SK-N-SH treated with all-trans-retinoic acid at 6 μM for 48 hours (cell line): Measurements from ENCODE around the gene TRIM69.

Experiments
- ATAC-seq: fragments of 200-7000 bp; cut with Tn5 transposase; 3 replicates; pipeline ENCODE4 v1.9.1; 2020; ENCODE audit warnings: mild to moderate bottlenecking, moderate library complexity
- BACH2 ChIP-seq: fragments of 250-450 bp; sonication (Bioruptor Pico); IDR thresholded peaks from 2 replicates; pipeline ENCODE4 v1.9.0; 2021; ENCODE audit warnings: mild to moderate bottlenecking, borderline replicate concordance
- CREB5 ChIP-seq: fragments of 250-450 bp; sonication (Bioruptor Pico); IDR thresholded peaks from 2 replicates; pipeline ENCODE4 v1.5.1; 2020; ENCODE audit warnings: low read depth, mild to moderate bottlenecking, moderate library complexity
- CSDC2 ChIP-seq: fragments of 250-450 bp; sonication (Bioruptor Pico); IDR thresholded peaks from 2 replicates; pipeline ENCODE4 v1.5.0; 2020; ENCODE audit warnings: mild to moderate bottlenecking, moderate library complexity
- ESRRG ChIP-seq: fragments of 250-450 bp; sonication (Bioruptor Pico); IDR thresholded peaks from 2 replicates; pipeline ENCODE4 v1.6.1; 2021; ENCODE audit warnings: mild to moderate bottlenecking
- GLIS3 ChIP-seq: fragments of 250-450 bp; sonication (Bioruptor Pico); IDR thresholded peaks from 2 replicates; pipeline ENCODE4 v1.5.0; 2020; ENCODE audit warnings: mild to moderate bottlenecking, moderate library complexity
- ISL1 ChIP-seq: fragments of 250-450 bp; sonication (Bioruptor Pico); IDR thresholded peaks from 2 replicates; pipeline ENCODE4 v2.1.2; 2022; ENCODE audit warnings: mild to moderate bottlenecking, moderate library complexity
- OSR1 ChIP-seq: fragments of 250-450 bp; sonication (Bioruptor Pico); IDR thresholded peaks from 2 replicates; pipeline ENCODE4 v1.8.0; 2022; ENCODE audit warnings: moderate library complexity, mild to moderate bottlenecking, inconsistent platforms
- PATZ1 ChIP-seq: fragments of 250-450 bp; sonication (Bioruptor Pico); IDR thresholded peaks from 2 replicates; pipeline ENCODE4 v1.8.0; 2020; ENCODE audit warnings: mild to moderate bottlenecking, moderate library complexity, borderline replicate concordance
- PPARA ChIP-seq: fragments of 250-450 bp; sonication (Bioruptor Pico); IDR thresholded peaks from 2 replicates; pipeline ENCODE4 v1.5.0; 2020; ENCODE audit warnings: mild to moderate bottlenecking, borderline replicate concordance
- RARB ChIP-seq: fragments of 250-450 bp; sonication (Bioruptor Pico); IDR thresholded peaks from 2 replicates; pipeline ENCODE4 v1.8.0; 2021; ENCODE audit warnings: mild to moderate bottlenecking, moderate library complexity
- SNAI2 ChIP-seq: fragments of 250-450 bp; sonication (Bioruptor Pico); IDR thresholded peaks from 2 replicates; pipeline ENCODE4 v1.5.0; 2020; ENCODE audit warnings: mild to moderate bottlenecking, moderate library complexity
- TCF4 ChIP-seq: fragments of 250-450 bp; sonication (Bioruptor Pico); IDR thresholded peaks from 2 replicates; pipeline ENCODE4 v1.8.0; 2021; ENCODE audit warnings: mild to moderate bottlenecking, moderate library complexity, borderline replicate concordance
- TOX ChIP-seq: fragments of 250-450 bp; sonication (Bioruptor Pico); IDR thresholded peaks from 2 replicates; pipeline ENCODE4 v1.8.0; 2021; ENCODE audit warnings: mild to moderate bottlenecking, moderate library complexity, borderline replicate concordance
- ZC3H10 ChIP-seq: fragments of 250-450 bp; sonication (Bioruptor Pico); IDR thresholded peaks from 2 replicates; pipeline ENCODE4 v1.5.1; 2021; ENCODE audit warnings: mild to moderate bottlenecking, moderate library complexity
- ZFP3 ChIP-seq: fragments of 250-450 bp; sonication (Bioruptor Pico); IDR thresholded peaks from 2 replicates; pipeline ENCODE4 v1.5.0; 2020; ENCODE audit warnings: mild to moderate bottlenecking, moderate library complexity
- ZFP30 ChIP-seq: fragments of 450-650 bp; formaldehyde crosslinking; IDR thresholded peaks from 2 replicates; pipeline ENCODE4 v1.5.0; 2022; ENCODE audit warnings: mild to moderate bottlenecking, moderate library complexity
- ZNF565 ChIP-seq: fragments of 450-650 bp; formaldehyde crosslinking; conservative IDR thresholded peaks from 2 replicates; pipeline ENCODE4 v1.5.0; 2020; ENCODE audit warnings: low read depth, mild to moderate bottlenecking, moderate library complexity
- ZNF70 ChIP-seq: fragments of 450-650 bp; formaldehyde crosslinking; IDR thresholded peaks from 2 replicates; pipeline ENCODE4 v1.5.0; 2020; ENCODE audit warnings: mild to moderate bottlenecking, moderate library complexity
- ZNF8 ChIP-seq: fragments of 450-650 bp; formaldehyde crosslinking; IDR thresholded peaks from 2 replicates; pipeline ENCODE4 v1.5.0; 2020; ENCODE audit warnings: mild to moderate bottlenecking, moderate library complexity
- TF ChIP-seq, protein P1 (sequence below): fragments of 250-450 bp; sonication (Bioruptor Pico); IDR thresholded peaks from 2 replicates; pipeline ENCODE4 v1.5.0; 2020; ENCODE audit warnings: mild to moderate bottlenecking, moderate library complexity
- TF ChIP-seq, protein P2 (sequence below): fragments of 250-450 bp; sonication (Bioruptor Pico); IDR thresholded peaks from 2 replicates; pipeline ENCODE4 v1.8.0; 2021; ENCODE audit warnings: low read depth, mild to moderate bottlenecking, moderate library complexity, borderline replicate concordance
- TF ChIP-seq, protein P3 (sequence below): fragments of 250-450 bp; sonication (Bioruptor Pico); IDR thresholded peaks from 2 replicates; pipeline ENCODE4 v1.5.1; 2021; ENCODE audit warnings: mild to moderate bottlenecking, moderate library complexity

Gene TRIM69

DNA sequence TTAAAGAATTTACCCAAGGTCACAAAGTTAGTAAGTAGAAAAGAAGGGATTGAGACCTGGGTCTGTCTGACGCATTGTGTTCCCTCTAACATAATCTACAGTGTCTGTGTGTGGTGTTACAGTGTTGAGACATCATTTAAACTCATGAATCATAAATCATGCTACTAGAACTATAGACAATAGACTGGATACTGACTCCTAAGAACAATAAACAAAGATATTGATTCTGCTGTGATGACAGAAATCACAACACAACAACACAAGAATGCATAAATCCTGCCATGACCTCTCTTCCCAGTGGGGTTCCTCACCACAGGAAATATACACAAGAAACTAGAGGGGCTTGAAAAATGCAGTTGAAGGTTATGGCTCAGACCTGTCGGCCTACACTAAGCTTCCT lies 44.3 kb downstream of the TRIM69 start:
- no peak for TF ChIP-seq ZFP30 (CRISPR knock-in tag)
- no peak for ATAC-seq

- no peak for ATAC-seq
- no peak for TF ChIP-seq ZNF70 (CRISPR knock-in tag)
- TF ChIP-seq PPARA (CRISPR knock-in tag) = no peak
- no peak for TF ChIP-seq ZC3H10 (CRISPR knock-in tag)
- TF ChIP-seq RARB (CRISPR knock-in tag) = no peak
- TF ChIP-seq CSDC2 (CRISPR knock-in tag) = no peak
- no peak for TF ChIP-seq TCF4 (CRISPR knock-in tag)
- TF ChIP-seq ZFP3 = no peak
- TF ChIP-seq, protein P1, sequence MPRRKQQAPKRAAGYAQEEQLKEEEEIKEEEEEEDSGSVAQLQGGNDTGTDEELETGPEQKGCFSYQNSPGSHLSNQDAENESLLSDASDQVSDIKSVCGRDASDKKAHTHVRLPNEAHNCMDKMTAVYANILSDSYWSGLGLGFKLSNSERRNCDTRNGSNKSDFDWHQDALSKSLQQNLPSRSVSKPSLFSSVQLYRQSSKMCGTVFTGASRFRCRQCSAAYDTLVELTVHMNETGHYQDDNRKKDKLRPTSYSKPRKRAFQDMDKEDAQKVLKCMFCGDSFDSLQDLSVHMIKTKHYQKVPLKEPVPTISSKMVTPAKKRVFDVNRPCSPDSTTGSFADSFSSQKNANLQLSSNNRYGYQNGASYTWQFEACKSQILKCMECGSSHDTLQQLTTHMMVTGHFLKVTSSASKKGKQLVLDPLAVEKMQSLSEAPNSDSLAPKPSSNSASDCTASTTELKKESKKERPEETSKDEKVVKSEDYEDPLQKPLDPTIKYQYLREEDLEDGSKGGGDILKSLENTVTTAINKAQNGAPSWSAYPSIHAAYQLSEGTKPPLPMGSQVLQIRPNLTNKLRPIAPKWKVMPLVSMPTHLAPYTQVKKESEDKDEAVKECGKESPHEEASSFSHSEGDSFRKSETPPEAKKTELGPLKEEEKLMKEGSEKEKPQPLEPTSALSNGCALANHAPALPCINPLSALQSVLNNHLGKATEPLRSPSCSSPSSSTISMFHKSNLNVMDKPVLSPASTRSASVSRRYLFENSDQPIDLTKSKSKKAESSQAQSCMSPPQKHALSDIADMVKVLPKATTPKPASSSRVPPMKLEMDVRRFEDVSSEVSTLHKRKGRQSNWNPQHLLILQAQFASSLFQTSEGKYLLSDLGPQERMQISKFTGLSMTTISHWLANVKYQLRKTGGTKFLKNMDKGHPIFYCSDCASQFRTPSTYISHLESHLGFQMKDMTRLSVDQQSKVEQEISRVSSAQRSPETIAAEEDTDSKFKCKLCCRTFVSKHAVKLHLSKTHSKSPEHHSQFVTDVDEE (CRISPR knock-in tag) = no peak
- TF ChIP-seq SNAI2 = no peak
- no peak for TF ChIP-seq TOX (CRISPR knock-in tag)
- TF ChIP-seq, protein P2, sequence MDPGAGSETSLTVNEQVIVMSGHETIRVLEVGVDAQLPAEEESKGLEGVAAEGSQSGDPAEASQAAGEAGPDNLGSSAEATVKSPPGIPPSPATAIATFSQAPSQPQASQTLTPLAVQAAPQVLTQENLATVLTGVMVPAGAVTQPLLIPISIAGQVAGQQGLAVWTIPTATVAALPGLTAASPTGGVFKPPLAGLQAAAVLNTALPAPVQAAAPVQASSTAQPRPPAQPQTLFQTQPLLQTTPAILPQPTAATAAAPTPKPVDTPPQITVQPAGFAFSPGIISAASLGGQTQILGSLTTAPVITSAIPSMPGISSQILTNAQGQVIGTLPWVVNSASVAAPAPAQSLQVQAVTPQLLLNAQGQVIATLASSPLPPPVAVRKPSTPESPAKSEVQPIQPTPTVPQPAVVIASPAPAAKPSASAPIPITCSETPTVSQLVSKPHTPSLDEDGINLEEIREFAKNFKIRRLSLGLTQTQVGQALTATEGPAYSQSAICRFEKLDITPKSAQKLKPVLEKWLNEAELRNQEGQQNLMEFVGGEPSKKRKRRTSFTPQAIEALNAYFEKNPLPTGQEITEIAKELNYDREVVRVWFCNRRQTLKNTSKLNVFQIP (CRISPR knock-in tag) = no peak
- no peak for TF ChIP-seq ZFP30 (CRISPR knock-in tag)
- TF ChIP-seq ZNF565 (CRISPR knock-in tag) = no peak
- TF ChIP-seq OSR1 (CRISPR knock-in tag) = no peak
- TF ChIP-seq ISL1 (CRISPR knock-in tag) = no peak
- no peak for TF ChIP-seq PATZ1
- TF ChIP-seq GLIS3 (CRISPR knock-in tag) = no peak
- TF ChIP-seq CREB5 (CRISPR knock-in tag) = no peak
- no peak for TF ChIP-seq BACH2 (CRISPR knock-in tag)
Measured at GRCh38 chr15:44781128-44781810, 44.9 kb downstream of the TRIM69 start.

DNA sequence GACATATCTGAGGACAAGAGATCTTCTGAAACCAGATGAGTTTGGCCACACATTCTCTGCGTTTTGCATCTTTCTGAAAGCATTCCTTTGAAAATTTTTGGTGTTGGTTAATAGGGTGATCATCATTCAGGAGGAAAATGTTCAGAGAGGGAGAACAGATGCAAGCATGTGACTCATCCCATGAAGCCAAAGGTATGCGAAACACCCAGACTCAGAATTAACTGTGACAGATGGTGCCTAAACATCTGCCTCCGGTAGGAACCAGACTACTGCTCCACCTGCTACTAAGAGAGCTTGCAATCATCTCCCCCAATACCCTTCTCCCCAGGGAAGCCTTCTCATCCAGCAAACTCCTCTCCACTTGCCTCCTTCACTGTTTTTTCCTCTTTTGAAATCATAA lies 46.2 kb downstream of the TRIM69 start:
- no peak for ATAC-seq
- TF ChIP-seq RARB (CRISPR knock-in tag) = no peak
- no peak for TF ChIP-seq ZNF565 (CRISPR knock-in tag)
- no peak for TF ChIP-seq ZC3H10 (CRISPR knock-in tag)
- TF ChIP-seq, protein P3, sequence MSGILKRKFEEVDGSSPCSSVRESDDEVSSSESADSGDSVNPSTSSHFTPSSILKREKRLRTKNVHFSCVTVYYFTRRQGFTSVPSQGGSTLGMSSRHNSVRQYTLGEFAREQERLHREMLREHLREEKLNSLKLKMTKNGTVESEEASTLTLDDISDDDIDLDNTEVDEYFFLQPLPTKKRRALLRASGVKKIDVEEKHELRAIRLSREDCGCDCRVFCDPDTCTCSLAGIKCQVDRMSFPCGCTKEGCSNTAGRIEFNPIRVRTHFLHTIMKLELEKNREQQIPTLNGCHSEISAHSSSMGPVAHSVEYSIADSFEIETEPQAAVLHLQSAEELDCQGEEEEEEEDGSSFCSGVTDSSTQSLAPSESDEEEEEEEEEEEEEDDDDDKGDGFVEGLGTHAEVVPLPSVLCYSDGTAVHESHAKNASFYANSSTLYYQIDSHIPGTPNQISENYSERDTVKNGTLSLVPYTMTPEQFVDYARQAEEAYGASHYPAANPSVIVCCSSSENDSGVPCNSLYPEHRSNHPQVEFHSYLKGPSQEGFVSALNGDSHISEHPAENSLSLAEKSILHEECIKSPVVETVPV (CRISPR knock-in tag) = no peak
- TF ChIP-seq CREB5 (CRISPR knock-in tag) = no peak
- TF ChIP-seq PPARA (CRISPR knock-in tag) = no peak
- TF ChIP-seq SNAI2 = no peak
- TF ChIP-seq ZFP3 = no peak
- TF ChIP-seq PATZ1 = no peak
- TF ChIP-seq, protein P2 (CRISPR knock-in tag) = no peak
- TF ChIP-seq ESRRG (CRISPR knock-in tag) = no peak
- TF ChIP-seq ZNF8 (CRISPR knock-in tag) = no peak
- no peak for TF ChIP-seq OSR1 (CRISPR knock-in tag)
- no peak for TF ChIP-seq TOX (CRISPR knock-in tag)
